GM12878 (cell line): Measurements from ENCODE around the gene GAREM1.

Experiments
- EGR1 ChIP-seq, 2 experiments: IDR thresholded peaks; 1 replicate in 1 of 2; 2 replicates in 1 of 2; pipeline ENCODE4 v1.6.1; 2011 to 2012; ENCODE audit warnings: low read depth in 2 of 2, low read length in 2 of 2, borderline replicate concordance in 1 of 2, mild to moderate bottlenecking in 1 of 2, moderate library complexity in 1 of 2
- HDAC2 ChIP-seq: fragments of 200-600 bp; sonication (generic); IDR thresholded peaks from 2 replicates; pipeline ENCODE4 v1.6.1; 2017
- NR2C2 ChIP-seq: IDR thresholded peaks from 2 replicates; pipeline ENCODE4 v1.6.1; 2011; ENCODE audit warnings: borderline replicate concordance, low read depth; ENCODE audit not compliant: control insufficient read depth, insufficient read length
- POLR2A ChIP-seq: IDR thresholded peaks from 2 replicates; pipeline ENCODE4 v1.6.1; 2011; ENCODE audit warnings: low read depth, mild to moderate bottlenecking, low read length
- POLR2AphosphoS5 ChIP-seq: IDR thresholded peaks from 2 replicates; pipeline ENCODE4 v1.6.1; 2011; ENCODE audit warnings: mild to moderate bottlenecking, low read length, inconsistent platforms
- RCOR1 ChIP-seq: conservative IDR thresholded peaks from 2 replicates; pipeline ENCODE4 v1.6.1; 2012; ENCODE audit warnings: low read depth, low read length, improper control_type of control experiment
- SREBF2 ChIP-seq: IDR thresholded peaks from 2 replicates; pipeline ENCODE4 v1.6.1; 2012; ENCODE audit warnings: mild to moderate bottlenecking, low read length
- TCF12 ChIP-seq: IDR thresholded peaks from 2 replicates; pipeline ENCODE4 v1.6.1; 2011; ENCODE audit warnings: low read depth, mild to moderate bottlenecking, low read length
- TF ChIP-seq, protein P1 (sequence below), 3 experiments: IDR thresholded peaks in 2 of 3; conservative IDR thresholded peaks in 1 of 3; 2 replicates each; pipeline ENCODE4 v1.5.1; 2011; ENCODE audit warnings: low read depth in 3 of 3, low read length in 3 of 3, mild to moderate bottlenecking in 3 of 3, control low read depth in 2 of 3, moderate library complexity in 2 of 3, inconsistent platforms in 1 of 3, mixed read lengths in 1 of 3; ENCODE audit not compliant: control insufficient read depth in 2 of 3, insufficient read depth in 1 of 3; ENCODE audit errors: extremely low read depth in 1 of 3

DNA sequence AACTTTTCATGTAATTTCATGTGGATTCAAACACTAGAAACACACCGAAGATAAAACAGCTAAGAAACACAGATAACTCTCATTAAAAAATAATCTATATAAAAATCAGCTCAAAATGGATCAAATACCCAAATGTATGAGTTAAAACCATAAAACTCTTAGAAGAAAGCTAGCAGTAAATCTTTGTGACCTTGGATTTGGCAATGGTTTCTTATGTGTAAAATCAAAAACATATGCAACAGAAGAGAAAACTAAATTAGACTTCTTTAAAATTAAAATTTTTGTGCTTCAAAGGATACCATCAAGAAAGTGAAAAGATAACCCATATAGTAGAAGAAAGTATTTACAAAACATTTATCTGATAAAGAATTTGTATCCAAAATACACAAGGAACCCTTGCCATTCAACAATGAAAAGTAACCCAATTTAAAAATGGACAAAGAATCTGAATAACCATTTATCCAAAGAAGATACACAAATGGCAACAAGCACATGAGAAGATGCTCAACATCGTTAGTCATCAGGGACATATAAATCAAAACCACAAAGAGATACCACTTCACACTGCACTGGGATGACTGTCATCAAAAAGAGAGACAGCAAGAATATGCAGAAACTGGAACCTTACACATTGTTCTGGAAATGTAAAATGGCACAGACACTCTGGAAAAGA lies 27.5 kb downstream of the GAREM1 start:
- TF ChIP-seq SREBF2 = no peak
- TF ChIP-seq POLR2AphosphoS5 = no peak
- no peak for TF ChIP-seq RCOR1
- TF ChIP-seq POLR2A = no peak
- no peak for TF ChIP-seq HDAC2
- no peak for TF ChIP-seq NR2C2
- TF ChIP-seq, protein P1, sequence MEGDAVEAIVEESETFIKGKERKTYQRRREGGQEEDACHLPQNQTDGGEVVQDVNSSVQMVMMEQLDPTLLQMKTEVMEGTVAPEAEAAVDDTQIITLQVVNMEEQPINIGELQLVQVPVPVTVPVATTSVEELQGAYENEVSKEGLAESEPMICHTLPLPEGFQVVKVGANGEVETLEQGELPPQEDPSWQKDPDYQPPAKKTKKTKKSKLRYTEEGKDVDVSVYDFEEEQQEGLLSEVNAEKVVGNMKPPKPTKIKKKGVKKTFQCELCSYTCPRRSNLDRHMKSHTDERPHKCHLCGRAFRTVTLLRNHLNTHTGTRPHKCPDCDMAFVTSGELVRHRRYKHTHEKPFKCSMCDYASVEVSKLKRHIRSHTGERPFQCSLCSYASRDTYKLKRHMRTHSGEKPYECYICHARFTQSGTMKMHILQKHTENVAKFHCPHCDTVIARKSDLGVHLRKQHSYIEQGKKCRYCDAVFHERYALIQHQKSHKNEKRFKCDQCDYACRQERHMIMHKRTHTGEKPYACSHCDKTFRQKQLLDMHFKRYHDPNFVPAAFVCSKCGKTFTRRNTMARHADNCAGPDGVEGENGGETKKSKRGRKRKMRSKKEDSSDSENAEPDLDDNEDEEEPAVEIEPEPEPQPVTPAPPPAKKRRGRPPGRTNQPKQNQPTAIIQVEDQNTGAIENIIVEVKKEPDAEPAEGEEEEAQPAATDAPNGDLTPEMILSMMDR (IDR thresholded peaks at IDR 0.05 in 2 of 3, conservative IDR thresholded peaks at IDR 0.05 in 1 of 3; ENCODE audit: control insufficient read depth in 2 of 3, extremely low read depth in 1 of 3, insufficient read depth in 1 of 3, low read depth in 3 of 3, low read length in 3 of 3) = no peak
- TF ChIP-seq EGR1 (IDR thresholded peaks at IDR 0.05; ENCODE audit: borderline replicate concordance in 1 of 2, low read depth in 2 of 2, low read length in 2 of 2) = no peak
- TF ChIP-seq TCF12 = no peak
